ENCODE measurements around the gene C14orf119. TPM values are rescaled to one million over a fixed set of nuclear protein-coding genes. Genes with fewer than 3 reads are reported as not detected.

Gene C14orf119
- polyA plus RNA-seq, 3 donors = 17.5 to 110 (median 106) TPM

- TF ChIP-seq CTCF (IDR thresholded peaks at IDR 0.05) = no peak
- Mint-ChIP-seq H3K4me3 (no peak overlapping the region), H3K9me3 (no peaks in the 10 kb centered on the region), H3K27ac (peak overlapping the region; percentile 79 to 94 (median 90)), H3K36me3 (peaks cover 66 to 87% of the 10 kb centered on the region in 2 donors), H3K27me3 (ENCODE audit: low read depth in 3 of 3) (no peaks in the 10 kb centered on the region), H3K4me1 (peaks cover 28% of the 10 kb centered on the region)
- Histone ChIP-seq H3K4me3 (replicated peaks in 1 of 3; ENCODE audit: low read depth in 2 of 3, low read length in 3 of 3) (no peak overlapping the region), H4K20me1 (ENCODE audit: insufficient read depth, low read length) (peaks cover 38% of the 10 kb centered on the region), H3K9ac (ENCODE audit: insufficient read depth, low read length, poor library complexity, severe bottlenecking) (no peak overlapping the region), H3K79me2 (ENCODE audit: insufficient read depth, low read length) (peaks cover 56% of the 10 kb centered on the region), H3K4me1 (ENCODE audit: control insufficient read depth in 1 of 2, insufficient read depth in 2 of 2, low read length in 2 of 2) (peaks cover 23 to 37% of the 10 kb centered on the region in 2 donors), H3K27me3 (ENCODE audit: control insufficient read depth in 2 of 2, insufficient read depth in 2 of 2, low read length in 2 of 2) (no peaks in the 10 kb centered on the region), H2AFZ (ENCODE audit: insufficient read depth, low read depth, low read length, poor library complexity, severe bottlenecking) (no peak overlapping the region), H3K9me3 (replicated peaks in 1 of 2; ENCODE audit: control insufficient read depth in 1 of 2, insufficient read depth in 1 of 2, low read length in 2 of 2) (no peaks in the 10 kb centered on the region), H3K4me2 (replicated peaks; ENCODE audit: extremely low read depth, low read length, poor library complexity, severe bottlenecking) (no peak overlapping the region), H3K27ac (ENCODE audit: low read depth in 1 of 2, low read length in 2 of 2) (peak overlapping the region; percentile 75 to 80), H3K36me3 (replicated peaks in 1 of 2; ENCODE audit: control insufficient read depth in 1 of 2, insufficient read depth in 2 of 2, low read length in 2 of 2) (peaks cover 91 to 97% of the 10 kb centered on the region in 2 donors)
- intact Hi-C loops (cut with micrococcal nuclease) = loop anchor here in 1 of 2 donors (5.0 kb wide), 2 partner anchors 33 to 103 kb away; partner anchors contain the start of gene SLC7A8
- 100% methylated on average over 1 of the region's 2 CpGs for WGBS (ENCODE audit: insufficient coverage)
- no peak for DNase-seq
Observed at GRCh38 chr14:23079716-23080115, 15.6 kb upstream of the C14orf119 start.

GRCh38 chr14:23080474-23080873 lies 14.8 kb upstream of the C14orf119 start:
- intact Hi-C loops (cut with micrococcal nuclease) = no loop called here
- H3K79me2 ChIP-seq (ENCODE audit: insufficient read depth, low read length) = peaks cover 53% of the 10 kb centered on the region
- WGBS (ENCODE audit: insufficient coverage) = no CpG with 5 or more reads among the region's 1 CpG
- TF ChIP-seq CTCF (IDR thresholded peaks at IDR 0.05) = no peak
- DNase-seq = no peak
- Mint-ChIP-seq H3K4me1 (peaks cover 30% of the 10 kb centered on the region), H3K9me3 (no peaks in the 10 kb centered on the region), H3K4me3 (no peak overlapping the region), H3K27ac (peak overlapping the region; percentile 48 to 94 (median 90)), H3K36me3 (peaks cover 68 to 90% of the 10 kb centered on the region in 2 donors), H3K27me3 (ENCODE audit: low read depth in 3 of 3) (no peaks in the 10 kb centered on the region)
- H3K9me3 ChIP-seq (replicated peaks in 1 of 2; ENCODE audit: control insufficient read depth in 1 of 2, insufficient read depth in 1 of 2, low read length in 2 of 2) = no peaks in the 10 kb centered on the region
- H3K27me3 ChIP-seq (ENCODE audit: control insufficient read depth in 2 of 2, insufficient read depth in 2 of 2, low read length in 2 of 2) = no peaks in the 10 kb centered on the region
- H3K9ac ChIP-seq (ENCODE audit: insufficient read depth, low read length, poor library complexity, severe bottlenecking) = no peak overlapping the region
- H4K20me1 ChIP-seq (ENCODE audit: insufficient read depth, low read length) = peaks cover 41% of the 10 kb centered on the region
- peaks cover 90 to 97% of the 10 kb centered on the region in 2 donors for H3K36me3 ChIP-seq (replicated peaks in 1 of 2; ENCODE audit: control insufficient read depth in 1 of 2, insufficient read depth in 2 of 2, low read length in 2 of 2)
- peaks cover 25 to 41% of the 10 kb centered on the region in 2 donors for H3K4me1 ChIP-seq (ENCODE audit: control insufficient read depth in 1 of 2, insufficient read depth in 2 of 2, low read length in 2 of 2)
- H3K4me3 ChIP-seq (replicated peaks in 1 of 3; ENCODE audit: low read depth in 2 of 3, low read length in 3 of 3) = no peak overlapping the region
- H3K4me2 ChIP-seq (replicated peaks; ENCODE audit: extremely low read depth, low read length, poor library complexity, severe bottlenecking) = no peak overlapping the region
- H3K27ac ChIP-seq (ENCODE audit: low read depth in 1 of 2, low read length in 2 of 2) = peak overlapping the region in 1 of 2 donors; percentile 75
- H2AFZ ChIP-seq (ENCODE audit: insufficient read depth, low read depth, low read length, poor library complexity, severe bottlenecking) = no peak overlapping the region

Data from CD14-positive monocyte (primary cell).